Measurements from ENCODE around the gene CLDN2.

DNA sequence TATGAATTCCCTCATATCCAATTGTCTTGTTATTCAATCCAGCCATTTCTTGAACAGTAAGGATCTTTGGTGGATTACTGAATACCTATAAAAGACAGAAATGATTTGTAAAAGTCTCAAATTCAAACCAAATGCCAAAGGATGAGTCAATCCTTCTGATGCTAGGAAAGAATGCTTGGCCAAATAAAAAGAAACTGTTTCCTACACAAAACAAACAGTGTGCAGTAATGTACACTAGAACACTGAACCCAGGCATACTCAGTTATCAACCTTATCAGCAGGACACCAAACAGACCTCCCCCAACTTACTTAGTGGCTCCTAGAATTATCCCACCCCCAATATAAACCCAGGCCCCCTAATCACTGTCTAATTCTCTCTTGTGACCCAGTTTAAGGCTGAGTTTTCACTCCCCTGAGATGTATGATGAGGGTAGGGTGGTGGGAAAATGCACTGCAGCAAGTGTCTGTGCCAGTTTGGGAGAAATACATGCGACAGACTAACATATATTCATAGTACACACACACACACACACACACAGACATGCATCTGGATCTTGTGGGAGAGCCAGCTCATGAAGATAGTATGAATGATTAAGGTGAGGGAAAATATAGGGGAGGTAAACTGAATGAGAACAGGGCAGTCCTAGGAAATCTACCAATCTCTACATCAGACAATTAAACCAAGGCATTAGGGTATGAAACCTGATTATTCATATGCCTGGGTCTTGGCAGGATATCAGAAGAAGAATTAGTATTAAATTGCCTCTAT is 35.0 kb downstream of the CLDN2 start:
- TF ChIP-seq, protein P1, sequence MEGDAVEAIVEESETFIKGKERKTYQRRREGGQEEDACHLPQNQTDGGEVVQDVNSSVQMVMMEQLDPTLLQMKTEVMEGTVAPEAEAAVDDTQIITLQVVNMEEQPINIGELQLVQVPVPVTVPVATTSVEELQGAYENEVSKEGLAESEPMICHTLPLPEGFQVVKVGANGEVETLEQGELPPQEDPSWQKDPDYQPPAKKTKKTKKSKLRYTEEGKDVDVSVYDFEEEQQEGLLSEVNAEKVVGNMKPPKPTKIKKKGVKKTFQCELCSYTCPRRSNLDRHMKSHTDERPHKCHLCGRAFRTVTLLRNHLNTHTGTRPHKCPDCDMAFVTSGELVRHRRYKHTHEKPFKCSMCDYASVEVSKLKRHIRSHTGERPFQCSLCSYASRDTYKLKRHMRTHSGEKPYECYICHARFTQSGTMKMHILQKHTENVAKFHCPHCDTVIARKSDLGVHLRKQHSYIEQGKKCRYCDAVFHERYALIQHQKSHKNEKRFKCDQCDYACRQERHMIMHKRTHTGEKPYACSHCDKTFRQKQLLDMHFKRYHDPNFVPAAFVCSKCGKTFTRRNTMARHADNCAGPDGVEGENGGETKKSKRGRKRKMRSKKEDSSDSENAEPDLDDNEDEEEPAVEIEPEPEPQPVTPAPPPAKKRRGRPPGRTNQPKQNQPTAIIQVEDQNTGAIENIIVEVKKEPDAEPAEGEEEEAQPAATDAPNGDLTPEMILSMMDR (IDR thresholded peaks at IDR 0.05): no peak
- no peak for TF ChIP-seq ZFX (IDR thresholded peaks at IDR 0.05; ENCODE audit: borderline replicate concordance)

Data from 22Rv1 (cell line).